Activated CD4-positive, alpha-beta T cell treated with anti-CD3 and anti-CD28 coated beads, Interleukin-2, amount 50 U/mL, for 4 hours (primary cell): ENCODE data around the gene GASK1B.

Source experiments
- DNase-seq, 2 experiments: peaks; one replicate each; pipeline ENCODE4 v3.0.0-alpha.2; 2020

GASK1B gene

GRCh38 chr4:158134222-158134621 lies 38.6 kb downstream of the GASK1B start:
- DNase-seq: no peak

GRCh38 chr4:158133551-158133950 lies 39.3 kb downstream of the GASK1B start:
- no peak for DNase-seq

GRCh38 chr4:158131027-158131426 lies 41.8 kb downstream of the GASK1B start:
- DNase-seq: no peak

GRCh38 chr4:158130204-158130603 lies 42.6 kb downstream of the GASK1B start:
- no peak for DNase-seq

GRCh38 chr4:158129694-158130093 lies 43.1 kb downstream of the GASK1B start:
- no peak for DNase-seq

- no peak for DNase-seq
Measured at GRCh38 chr4:158128540-158128939, 44.3 kb downstream of the GASK1B start.

- no peak for DNase-seq
Measured at GRCh38 chr4:158125310-158125709, 47.5 kb downstream of the GASK1B start.
